GM20431 (cell line): ENCODE data around the gene TMEM144.

Experiments used
- in situ Hi-C: fragments of 300-500 bp; cut with MseI, MboI; formaldehyde crosslinking; loops from one replicate; pipeline ENCODE4 v1.15.0; 2020; ENCODE audit warnings: low sequenced_read_pairs; ENCODE audit not compliant: unreplicated experiment

Gene TMEM144

DNA sequence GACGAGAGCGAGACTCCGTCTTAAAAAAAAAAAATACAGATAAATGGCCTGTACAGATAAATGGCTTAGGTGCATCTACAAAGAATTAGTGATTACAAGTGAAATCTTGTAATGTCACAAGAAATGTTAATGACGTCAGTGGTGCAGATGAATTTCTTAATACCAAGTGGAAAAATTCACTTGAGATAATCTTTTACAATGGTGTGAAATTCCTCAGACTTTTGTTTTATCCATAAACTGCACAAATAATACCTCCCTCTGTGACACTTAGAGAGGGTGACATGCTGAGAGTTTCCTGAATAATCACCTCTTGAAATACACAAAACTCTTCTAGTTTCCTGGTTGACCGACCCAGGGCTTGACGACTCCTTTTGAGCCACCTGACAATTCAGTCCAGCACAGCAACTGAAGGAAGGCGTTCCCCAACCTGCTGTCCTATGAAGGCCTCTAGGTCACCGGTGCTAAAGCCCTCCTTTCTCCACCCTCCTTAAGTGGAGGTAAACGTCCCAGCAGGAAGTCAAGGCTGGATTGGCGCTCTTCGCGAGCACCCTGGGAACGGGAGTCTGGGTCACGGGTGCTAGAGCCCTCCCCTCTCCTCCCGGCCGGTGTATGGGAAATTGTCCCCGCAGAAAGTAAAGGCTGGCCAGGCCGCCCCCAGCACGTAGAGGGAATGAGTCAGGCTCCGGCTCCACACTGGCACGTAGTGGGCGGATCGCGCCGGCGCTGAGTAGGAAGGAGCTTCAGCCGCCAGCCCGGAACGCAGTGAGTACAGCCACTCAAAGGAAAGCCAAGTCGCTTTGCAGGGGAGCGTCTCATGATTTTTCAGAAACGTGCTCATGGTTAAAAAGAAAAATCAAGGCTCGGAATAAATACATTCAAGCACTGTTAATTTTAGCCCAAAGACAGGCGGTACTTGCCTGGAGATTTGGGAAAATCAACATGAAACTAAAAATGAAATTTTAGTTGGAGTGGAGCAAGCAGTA is at the start of gene TMEM144:
TSS of gene TMEM144 (plus strand) at position 662 of the 983 bp plus-strand sequence. CDS start 2,182 bp downstream, outside the sequence.
- in situ Hi-C loops, result no loop called here

- in situ Hi-C loops, result loop anchor here (25.0 kb wide), 1 partner anchor 174 kb away; no protein-coding TSS in a partner anchor
Observed at GRCh38 chr4:158161551-158162354, 48.5 kb upstream of the TMEM144 start.

DNA sequence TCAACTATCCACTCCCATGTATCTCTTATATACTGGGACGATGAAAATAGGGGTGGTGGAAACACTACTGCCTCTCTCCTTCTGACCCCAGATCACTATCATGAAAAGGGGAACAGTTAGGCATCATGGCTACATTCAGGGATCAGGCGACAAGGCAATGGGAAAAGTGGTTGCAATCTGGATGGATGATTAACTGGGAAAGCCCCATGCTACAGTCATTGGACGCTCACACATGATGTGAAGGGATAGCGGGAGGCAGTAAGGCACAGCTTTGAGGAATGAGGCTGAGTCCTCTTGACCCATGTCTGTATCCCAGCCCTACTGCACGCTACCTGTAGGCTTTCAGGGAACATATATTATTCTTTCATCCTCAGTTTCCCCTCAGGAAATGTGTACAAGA is 47.7 kb upstream of the TMEM144 start:
- in situ Hi-C loops, result loop anchor here (25.0 kb wide), 1 partner anchor 175 kb away; no protein-coding TSS in a partner anchor

GRCh38 chr4:158163941-158164767 is 46.1 kb upstream of the TMEM144 start:
- in situ Hi-C loops, result loop anchor here (25.0 kb wide), 1 partner anchor 177 kb away; no protein-coding TSS in a partner anchor

DNA sequence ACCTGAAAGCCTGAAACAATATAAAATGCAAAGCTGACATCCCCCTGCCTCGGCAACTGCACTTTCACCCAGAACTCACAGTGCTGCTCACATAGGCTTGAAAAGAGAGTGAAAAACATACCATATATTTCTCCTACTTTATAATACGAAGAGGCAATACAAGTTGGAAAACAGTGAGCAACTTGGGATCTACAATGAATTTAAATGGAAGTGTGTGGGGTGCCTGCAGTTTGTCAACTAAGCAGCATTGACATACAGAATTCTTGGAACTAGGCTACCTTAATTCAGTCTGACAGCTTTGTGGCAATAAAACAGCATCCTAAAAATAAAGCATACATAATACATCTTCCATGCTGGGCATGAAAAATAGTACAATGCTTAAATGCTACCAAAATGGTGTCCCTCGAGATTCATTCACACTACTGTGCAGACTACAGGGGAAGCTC is 45.5 kb upstream of the TMEM144 start:
- in situ Hi-C loops, result loop anchor here (25.0 kb wide), 1 partner anchor 177 kb away; no protein-coding TSS in a partner anchor

DNA sequence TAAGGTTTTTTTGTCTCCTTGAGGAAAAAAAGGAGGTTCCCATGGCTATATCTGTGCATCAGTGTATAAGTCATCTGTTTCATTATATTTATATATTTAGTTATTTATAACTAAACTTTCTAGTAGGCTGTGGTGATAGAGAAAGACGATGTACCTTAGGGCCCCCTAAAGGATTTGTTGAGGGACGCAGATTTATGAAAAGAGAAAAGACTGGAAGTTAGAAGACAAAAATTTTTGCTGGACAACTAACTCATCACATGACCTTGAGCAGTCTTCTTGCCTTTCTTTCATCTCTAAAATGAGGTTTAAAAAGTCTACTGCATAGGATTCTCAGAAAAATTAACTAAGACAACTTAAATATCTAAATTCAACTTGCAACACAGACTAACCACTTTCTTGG is 43.6 kb upstream of the TMEM144 start:
- in situ Hi-C loops, result loop anchor here (25.0 kb wide), 1 partner anchor 179 kb away; no protein-coding TSS in a partner anchor

DNA sequence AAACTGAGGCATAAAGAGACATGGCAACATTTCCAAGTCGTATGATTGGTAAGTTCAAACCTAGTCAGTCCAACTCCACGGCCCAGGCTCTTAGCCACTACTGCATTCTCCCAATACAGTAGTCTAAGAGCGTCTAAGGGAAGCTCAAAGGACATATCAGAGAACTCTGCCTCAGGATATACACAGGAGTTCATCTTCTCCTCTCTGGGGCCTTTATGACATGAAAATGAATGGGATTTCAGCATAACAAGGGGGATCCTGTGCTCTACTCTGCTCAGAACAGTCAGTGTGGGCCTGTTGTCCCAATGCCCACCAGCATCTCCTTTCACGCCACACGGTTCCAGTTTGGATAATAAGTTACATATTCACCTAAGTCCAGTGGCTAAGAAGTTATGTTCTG is 41.7 kb upstream of the TMEM144 start:
- in situ Hi-C loops, result loop anchor here (25.0 kb wide), 1 partner anchor 181 kb away; no protein-coding TSS in a partner anchor

GRCh38 chr4:158169506-158169905 is 40.8 kb upstream of the TMEM144 start:
- in situ Hi-C loops, result loop anchor here (25.0 kb wide), 1 partner anchor 182 kb away; no protein-coding TSS in a partner anchor

GRCh38 chr4:158169931-158170690 is 40.2 kb upstream of the TMEM144 start:
- in situ Hi-C loops, result loop anchor here (25.0 kb wide), 1 partner anchor 183 kb away; no protein-coding TSS in a partner anchor

DNA sequence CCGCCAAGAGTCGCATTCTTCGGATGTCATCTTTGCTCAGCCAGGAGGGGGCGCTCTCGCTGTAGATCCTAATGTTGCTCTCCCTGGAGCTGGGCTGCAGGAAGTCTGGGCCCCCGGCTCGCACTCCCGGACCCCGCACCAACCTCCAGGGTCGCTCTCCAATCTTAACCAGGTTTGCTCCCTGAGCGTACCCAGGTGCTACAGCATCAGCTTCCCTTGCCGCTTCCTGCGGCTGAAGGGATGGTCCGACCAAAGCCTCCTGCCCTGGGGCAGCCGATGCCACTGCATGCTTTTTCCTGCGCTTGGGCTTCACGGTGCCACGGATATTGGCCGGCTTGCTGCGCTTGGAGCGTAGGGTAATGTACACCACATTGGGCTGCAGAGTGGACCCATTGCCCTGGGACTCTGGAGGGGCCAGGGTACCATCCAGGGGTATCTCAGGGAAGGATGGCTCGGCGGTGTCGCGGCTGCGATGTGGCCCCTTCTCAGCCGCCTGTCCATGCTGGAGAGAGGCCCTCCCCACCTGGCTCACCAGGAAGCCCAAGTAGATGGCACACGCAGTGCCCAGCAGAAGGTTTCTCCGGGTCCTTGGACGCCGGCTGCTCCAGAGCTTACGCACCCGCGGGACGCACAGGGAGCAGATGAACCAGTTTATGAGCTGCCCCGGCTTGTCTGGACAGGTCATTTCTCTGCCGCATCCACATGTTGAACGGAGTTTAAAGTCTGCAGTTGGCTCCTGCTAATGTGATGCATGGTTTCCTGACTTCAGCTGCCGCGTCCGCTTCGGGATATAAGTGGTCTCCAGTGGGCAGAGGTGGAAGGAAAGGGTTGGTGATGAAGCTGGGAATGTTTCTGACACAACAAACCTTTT is 39.4 kb upstream of the TMEM144 start:
- in situ Hi-C loops, result loop anchor here (25.0 kb wide), 1 partner anchor 184 kb away; no protein-coding TSS in a partner anchor

DNA sequence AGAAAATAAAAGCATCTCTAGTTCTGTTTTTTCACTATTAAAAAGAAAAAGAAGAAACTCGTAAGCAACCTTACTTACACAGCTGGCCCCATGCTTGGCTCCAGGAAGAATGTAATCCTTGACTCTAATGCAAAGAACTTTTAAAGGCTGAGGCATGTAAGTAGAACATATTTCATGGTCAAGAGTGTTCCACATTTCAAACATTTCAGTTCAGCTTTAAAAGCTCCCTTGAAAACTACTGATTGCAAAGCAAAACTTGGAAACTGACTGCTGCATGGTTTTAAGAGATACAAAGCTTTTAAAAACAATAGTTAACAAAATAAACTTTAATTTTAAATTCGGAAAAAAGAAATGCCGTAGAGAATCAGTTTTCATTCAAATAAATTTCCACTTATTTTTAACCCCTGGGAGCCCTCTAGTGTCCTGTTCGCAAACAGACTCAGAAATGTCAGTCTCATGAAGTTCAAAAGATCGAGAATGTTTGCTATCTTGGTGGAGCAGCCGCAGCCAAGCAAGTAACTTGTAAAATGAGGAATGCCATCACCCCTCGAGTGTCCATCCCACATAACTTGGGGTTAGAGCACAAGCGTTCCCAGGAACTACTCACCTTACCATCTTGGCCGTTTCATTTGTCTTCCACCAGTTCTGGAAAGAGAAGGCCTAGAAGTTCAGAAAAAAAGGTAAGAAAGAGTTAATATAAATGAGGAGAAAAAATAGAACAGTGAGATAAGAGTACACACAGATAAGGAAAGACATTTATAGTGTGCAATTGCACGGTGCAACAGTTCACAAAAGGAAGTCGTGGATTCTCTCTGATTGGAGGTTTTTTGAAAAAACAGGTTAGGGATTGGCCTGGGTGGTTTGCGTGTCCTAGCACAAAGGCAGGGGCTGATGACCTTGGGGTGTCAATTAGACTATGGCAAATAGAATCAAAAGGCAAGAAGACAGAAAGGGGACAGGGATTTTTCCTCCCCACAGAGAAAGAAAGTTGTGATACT is 37.7 kb upstream of the TMEM144 start, which contains the start of gene GASK1B:
TSS of gene GASK1B (minus strand) at position 765 of the 998 bp plus-strand sequence. CDS start 1,650 bp downstream, outside the sequence.
- in situ Hi-C loops, result loop anchor here (25.0 kb wide), 1 partner anchor 185 kb away; no protein-coding TSS in a partner anchor

DNA sequence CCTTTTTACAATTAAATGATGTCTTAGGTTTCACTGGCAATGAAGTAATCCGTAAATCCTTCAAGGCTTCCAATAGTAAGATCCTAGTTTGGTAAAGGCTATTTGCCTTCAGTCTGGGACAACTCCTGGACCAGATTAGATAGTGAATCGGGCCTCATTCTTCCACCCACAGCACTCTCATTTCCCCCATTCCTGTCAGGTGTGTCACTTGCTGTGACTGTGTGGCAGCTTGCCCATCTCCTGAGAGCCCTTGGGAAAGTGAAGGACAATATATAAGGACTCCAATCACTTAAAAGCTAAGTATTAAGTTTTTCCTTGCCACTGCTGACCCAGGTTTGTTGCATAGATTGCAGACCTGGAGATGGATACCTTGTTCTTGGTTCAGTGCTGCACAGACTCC is 34.2 kb upstream of the TMEM144 start:
- in situ Hi-C loops, result no loop called here

DNA sequence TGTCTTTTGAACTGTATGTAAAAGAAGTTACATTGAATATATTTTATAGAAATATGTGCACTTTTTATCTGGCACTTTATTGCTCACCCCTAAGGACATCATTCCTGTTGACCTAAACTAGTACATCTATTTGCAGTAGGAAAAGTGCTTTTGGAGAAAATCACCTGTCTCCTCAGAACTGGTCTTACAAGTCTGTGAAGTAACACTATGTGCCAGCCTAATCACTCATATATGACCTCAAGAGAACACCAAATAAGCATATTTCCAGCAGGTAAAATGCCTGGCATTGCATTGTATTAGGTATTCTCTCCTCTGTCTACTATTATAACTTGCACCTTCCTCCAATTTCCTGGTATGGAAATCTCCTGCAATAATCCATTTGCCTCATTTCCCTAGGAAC is 33.5 kb upstream of the TMEM144 start:
- in situ Hi-C loops, result no loop called here

DNA sequence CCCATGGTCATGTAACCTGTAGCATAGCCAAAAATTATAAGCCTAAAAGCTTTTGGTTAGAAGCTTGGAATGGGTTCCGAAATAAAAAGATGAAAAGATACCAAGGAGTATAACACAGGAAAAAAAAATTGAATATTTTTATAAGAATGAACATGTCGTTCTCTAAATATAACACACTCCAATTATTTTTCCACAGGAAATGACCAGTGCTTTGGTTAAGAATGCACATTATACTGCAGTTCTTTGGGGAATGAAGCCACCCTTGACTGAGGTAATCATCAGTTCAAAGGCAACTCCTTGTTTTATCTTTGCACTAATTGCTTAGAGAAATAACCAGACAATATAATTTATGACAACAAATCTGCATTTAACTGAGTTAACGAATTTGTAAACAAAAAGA is 30.8 kb upstream of the TMEM144 start:
- in situ Hi-C loops, result no loop called here

GRCh38 chr4:158181906-158182305 is 28.4 kb upstream of the TMEM144 start:
- in situ Hi-C loops, result no loop called here

DNA sequence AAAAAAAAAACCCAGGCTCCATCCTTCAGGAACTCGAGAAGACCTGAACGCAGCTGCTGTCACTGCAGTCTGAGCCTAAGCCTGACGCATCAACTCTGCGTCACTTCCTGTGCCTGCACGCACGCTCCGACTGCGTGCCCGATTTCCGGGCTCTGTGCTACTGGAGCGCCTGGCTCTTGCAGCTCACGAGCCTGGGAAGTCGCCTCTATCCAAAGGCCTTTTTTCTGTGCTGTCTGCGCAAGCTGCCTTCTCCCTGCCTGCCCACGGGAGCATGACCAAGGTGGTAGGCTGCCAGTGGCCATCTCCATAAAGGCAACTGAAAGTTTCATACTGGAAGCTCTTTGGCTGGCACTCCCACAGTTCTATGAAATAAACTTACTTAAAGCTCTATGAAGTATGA is 27.6 kb upstream of the TMEM144 start:
- in situ Hi-C loops, result no loop called here
